Trophoblast cell (in vitro differentiated cells and primary cell): Measurements from ENCODE around the gene MSRB3.
A peak's percentile ranks its signal among the peaks of the same experiment; 100 is the strongest.

Source experiments
- DNase-seq, 2 donors: peaks; one replicate each; pipeline ENCODE4 v3.0.0-alpha.2; 2016
- H2AFZ ChIP-seq: 2 replicates; pipeline ENCODE4 v1.6.1; 2013; ENCODE audit warnings: low read length, moderate library complexity, mild to moderate bottlenecking; ENCODE audit not compliant: insufficient read depth, poor library complexity
- H2AK5ac ChIP-seq: 2 replicates; pipeline ENCODE4 v1.6.1; 2013; ENCODE audit warnings: mild to moderate bottlenecking, low read length
- H2BK120ac ChIP-seq: 2 replicates; pipeline ENCODE4 v1.6.1; 2013; ENCODE audit warnings: low read length, mild to moderate bottlenecking, moderate library complexity; ENCODE audit not compliant: insufficient read depth, poor library complexity
- H2BK12ac ChIP-seq: 2 replicates; pipeline ENCODE4 v1.6.1; 2013; ENCODE audit warnings: mild to moderate bottlenecking, low read length, moderate library complexity
- H2BK5ac ChIP-seq: 2 replicates; pipeline ENCODE4 v1.6.1; 2013; ENCODE audit warnings: low read length, low read depth, moderate library complexity, mild to moderate bottlenecking; ENCODE audit not compliant: poor library complexity
- H3K14ac ChIP-seq: 2 replicates; pipeline ENCODE4 v1.6.1; 2013; ENCODE audit warnings: mild to moderate bottlenecking, low read length
- H3K18ac ChIP-seq: 2 replicates; pipeline ENCODE4 v1.6.1; 2013; ENCODE audit warnings: mild to moderate bottlenecking, low read length
- H3K23ac ChIP-seq: 2 replicates; pipeline ENCODE4 v1.6.1; 2013; ENCODE audit warnings: low read length
- H3K27ac ChIP-seq: 2 replicates; pipeline ENCODE4 v1.5.1; 2013; ENCODE audit warnings: low read depth, mild to moderate bottlenecking, inconsistent platforms, low read length, moderate library complexity
- H3K27me3 ChIP-seq: 2 replicates; pipeline ENCODE4 v1.6.1; 2013; ENCODE audit warnings: inconsistent platforms, mild to moderate bottlenecking, low read length, moderate library complexity; ENCODE audit not compliant: insufficient read depth
- H3K36me3 ChIP-seq, 2 experiments: 1 replicate in 1 of 2; 2 replicates in 1 of 2; pipeline ENCODE4 v1.6.1; 2013; ENCODE audit warnings: low read length in 2 of 2, mild to moderate bottlenecking in 2 of 2, moderate library complexity in 1 of 2; ENCODE audit not compliant: insufficient read depth in 2 of 2, control insufficient read depth in 1 of 2
- H3K4ac ChIP-seq: 2 replicates; pipeline ENCODE4 v1.6.1; 2013; ENCODE audit warnings: low read depth, mild to moderate bottlenecking, low read length, moderate library complexity
- H3K4me1 ChIP-seq, 2 experiments: 1 replicate in 1 of 2; 2 replicates in 1 of 2; pipeline ENCODE4 v1.6.1; 2013; ENCODE audit warnings: low read length in 2 of 2, mild to moderate bottlenecking in 2 of 2, moderate library complexity in 1 of 2; ENCODE audit not compliant: insufficient read depth in 2 of 2, control insufficient read depth in 1 of 2
- H3K4me2 ChIP-seq: 2 replicates; pipeline ENCODE4 v1.6.1; 2013; ENCODE audit warnings: inconsistent platforms, mild to moderate bottlenecking, low read length, moderate library complexity
- H3K4me3 ChIP-seq: 2 replicates; pipeline ENCODE4 v1.5.1; 2013; ENCODE audit warnings: mild to moderate bottlenecking, low read depth, low read length, inconsistent platforms
- H3K79me1 ChIP-seq: one replicate; pipeline ENCODE4 v1.6.1; 2013; ENCODE audit warnings: low read length
- H3K79me2 ChIP-seq: 2 replicates; pipeline ENCODE4 v1.6.1; 2013; ENCODE audit warnings: low read length, mild to moderate bottlenecking; ENCODE audit not compliant: control insufficient read depth, insufficient read depth, poor library complexity
- H3K9ac ChIP-seq: 2 replicates; pipeline ENCODE4 v1.6.1; 2013; ENCODE audit warnings: mild to moderate bottlenecking, low read length
- H3K9me3 ChIP-seq: 2 replicates; pipeline ENCODE4 v1.6.1; 2013; ENCODE audit warnings: low read depth, mild to moderate bottlenecking, control low read depth, inconsistent platforms, low read length; ENCODE audit not compliant: insufficient read depth
- H4K12ac ChIP-seq: 2 replicates; pipeline ENCODE4 v1.6.1; 2013; ENCODE audit warnings: low read depth, mild to moderate bottlenecking, low read length, moderate library complexity
- H4K8ac ChIP-seq: 2 replicates; pipeline ENCODE4 v1.6.1; 2013; ENCODE audit warnings: low read depth, mild to moderate bottlenecking, low read length, moderate library complexity
- H4K91ac ChIP-seq: one replicate; pipeline ENCODE4 v1.6.1; 2013; ENCODE audit warnings: low read depth, mild to moderate bottlenecking, low read length, moderate library complexity
- WGBS: extraction: QIAGEN DNeasy Blood & Tissue Kit; methylation state at CpG from one replicate; pipeline ENCODE4 v1.1.7; 2013; ENCODE audit warnings: missing lambda C conversion rate; ENCODE audit not compliant: insufficient read length, insufficient coverage; ENCODE audit errors: extremely low coverage; 5-methylcytosine and 5-hydroxymethylcytosine counted together

Gene MSRB3

GRCh38 chr12:65501935-65502334 lies 223.5 kb downstream of the MSRB3 start:
- no peak overlapping the region for H4K12ac ChIP-seq
- H3K36me3 ChIP-seq, result no peaks in the 10 kb centered on the region
- peaks cover 2% of the 10 kb centered on the region for H3K79me2 ChIP-seq
- no peak overlapping the region for H2BK5ac ChIP-seq
- no peak overlapping the region for H3K9ac ChIP-seq
- H3K4ac ChIP-seq, result no peak overlapping the region
- H4K8ac ChIP-seq, result no peak overlapping the region
- H3K4me1 ChIP-seq, result peaks cover 8 to 16% of the 10 kb centered on the region in 2 experiments
- WGBS, result no CpG with 5 or more reads among the region's 5 CpGs
- H3K23ac ChIP-seq, result no peak overlapping the region
- no peak overlapping the region for H3K27ac ChIP-seq
- DNase-seq, result no peak
- H3K27me3 ChIP-seq, result no peaks in the 10 kb centered on the region
- H3K18ac ChIP-seq, result no peak overlapping the region
- peaks cover 11% of the 10 kb centered on the region for H3K79me1 ChIP-seq
- no peak overlapping the region for H2BK12ac ChIP-seq
- H4K91ac ChIP-seq, result no peak overlapping the region
- no peaks in the 10 kb centered on the region for H3K9me3 ChIP-seq
- no peak overlapping the region for H3K4me2 ChIP-seq
- no peak overlapping the region for H2BK120ac ChIP-seq
- no peak overlapping the region for H3K14ac ChIP-seq
- H2AFZ ChIP-seq, result no peak overlapping the region
- H2AK5ac ChIP-seq, result no peak overlapping the region
- no peak overlapping the region for H3K4me3 ChIP-seq

- Histone ChIP-seq H3K4me1 (peaks cover 8 to 16% of the 10 kb centered on the region in 2 experiments), H3K36me3 (no peaks in the 10 kb centered on the region), H2AFZ (no peak overlapping the region), H3K79me1 (peaks cover 11% of the 10 kb centered on the region), H3K4me3 (no peak overlapping the region), H2BK12ac (no peak overlapping the region), H3K9ac (no peak overlapping the region), H4K8ac (no peak overlapping the region), H3K9me3 (no peaks in the 10 kb centered on the region), H3K4me2 (no peak overlapping the region), H4K12ac (no peak overlapping the region), H3K18ac (no peak overlapping the region), H2BK120ac (no peak overlapping the region), H3K79me2 (peaks cover 2% of the 10 kb centered on the region), H3K14ac (no peak overlapping the region), H2BK5ac (no peak overlapping the region), H3K4ac (no peak overlapping the region), H2AK5ac (no peak overlapping the region), H3K23ac (no peak overlapping the region), H3K27me3 (no peaks in the 10 kb centered on the region), H4K91ac (no peak overlapping the region), H3K27ac (no peak overlapping the region)
- no CpG with 5 or more reads among the region's 1 CpG for WGBS
- no peak for DNase-seq
Observed at GRCh38 chr12:65504417-65504816, 225.9 kb downstream of the MSRB3 start.

- Histone ChIP-seq H4K8ac (peak overlapping the region; percentile 42), H3K9ac (no peak overlapping the region), H3K79me2 (peaks cover 2% of the 10 kb centered on the region), H3K4me3 (no peak overlapping the region), H3K27ac (no peak overlapping the region), H2BK120ac (peak overlapping the region; percentile 1), H3K14ac (peak overlapping the region; percentile 7), H2AK5ac (no peak overlapping the region), H3K4me2 (no peak overlapping the region), H3K4ac (no peak overlapping the region), H3K9me3 (no peaks in the 10 kb centered on the region), H3K36me3 (no peaks in the 10 kb centered on the region), H3K79me1 (peaks cover 13% of the 10 kb centered on the region), H3K27me3 (no peaks in the 10 kb centered on the region), H3K23ac (no peak overlapping the region), H2BK12ac (peak overlapping the region; percentile 90), H3K18ac (peak overlapping the region; percentile 33), H4K91ac (peak overlapping the region; percentile 74), H4K12ac (no peak overlapping the region), H3K4me1 (peaks cover 8 to 12% of the 10 kb centered on the region in 2 experiments), H2AFZ (no peak overlapping the region), H2BK5ac (no peak overlapping the region)
- DNase-seq, result no peak
- WGBS, result no CpG with 5 or more reads among the region's 12 CpGs
Observed at GRCh38 chr12:65505386-65506121, 227.1 kb downstream of the MSRB3 start.

GRCh38 chr12:65508276-65509035 lies 230.0 kb downstream of the MSRB3 start:
- Histone ChIP-seq H3K27me3 (no peaks in the 10 kb centered on the region), H2AFZ (no peak overlapping the region), H2BK5ac (no peak overlapping the region), H3K27ac (no peak overlapping the region), H2BK12ac (no peak overlapping the region), H3K14ac (no peak overlapping the region), H3K4me1 (peaks cover 7 to 9% of the 10 kb centered on the region in 2 experiments), H2AK5ac (no peak overlapping the region), H4K8ac (no peak overlapping the region), H3K36me3 (no peaks in the 10 kb centered on the region), H3K4ac (no peak overlapping the region), H2BK120ac (no peak overlapping the region), H3K4me3 (no peak overlapping the region), H3K18ac (no peak overlapping the region), H3K9ac (peak overlapping the region; percentile 4), H3K79me2 (peaks cover 4% of the 10 kb centered on the region), H3K4me2 (no peak overlapping the region), H4K91ac (no peak overlapping the region), H3K79me1 (peaks cover 19% of the 10 kb centered on the region), H3K9me3 (no peaks in the 10 kb centered on the region), H4K12ac (no peak overlapping the region), H3K23ac (no peak overlapping the region)
- no peak for DNase-seq
- WGBS, result no CpG with 5 or more reads among the region's 10 CpGs
